ENCODE data around the gene RTP1. TPM values are rescaled to one million over a fixed set of nuclear protein-coding genes. Genes with fewer than 3 reads are reported as not detected.

Gene RTP1
- total RNA-seq, 2 donors from 2014 or later = 0.88 TPM; not detected in 1

GRCh38 chr3:187161556-187161955 lies 35.7 kb upstream of the RTP1 start:
- peaks cover 18% of the 10 kb centered on the region for H3K4me1 Mint-ChIP-seq
- H3K9ac ChIP-seq (ENCODE audit: extremely low read depth, low read length, poor library complexity, severe bottlenecking) = no peak overlapping the region
- H3K27me3 Mint-ChIP-seq (ENCODE audit: insufficient read depth) = no peaks in the 10 kb centered on the region
- H3K4me3 Mint-ChIP-seq = no peak overlapping the region
- no peaks in the 10 kb centered on the region for H3K36me3 ChIP-seq (ENCODE audit: control insufficient read depth, insufficient read depth, low read length)
- DNase-seq = no peak
- peaks cover 13% of the 10 kb centered on the region for H3K9me3 Mint-ChIP-seq
- no peak overlapping the region for H3K4me3 ChIP-seq (ENCODE audit: low read length)
- H3K27me3 ChIP-seq (ENCODE audit: control insufficient read depth, insufficient read depth, low read length, poor library complexity, severe bottlenecking) = no peaks in the 10 kb centered on the region
- peak; percentile 55 for TF ChIP-seq CTCF (conservative IDR thresholded peaks at IDR 0.05)
- peaks cover 16% of the 10 kb centered on the region for H3K9me3 ChIP-seq (ENCODE audit: control insufficient read depth, low read length)
- no peak overlapping the region for H3K27ac ChIP-seq (ENCODE audit: low read depth, low read length)
- no peak overlapping the region for H3K27ac Mint-ChIP-seq
- H3K36me3 Mint-ChIP-seq (ENCODE audit: low read depth) = peaks cover 6% of the 10 kb centered on the region
- no peaks in the 10 kb centered on the region for H3K4me1 ChIP-seq (ENCODE audit: control insufficient read depth, insufficient read depth, low read length)

- H3K27ac ChIP-seq (ENCODE audit: low read depth, low read length) = no peak overlapping the region
- Mint-ChIP-seq H3K4me3 (no peak overlapping the region), H3K9me3 (peaks cover 16% of the 10 kb centered on the region), H3K4me1 (peaks cover 18% of the 10 kb centered on the region), H3K36me3 (ENCODE audit: low read depth) (peaks cover 6% of the 10 kb centered on the region), H3K27ac (no peak overlapping the region), H3K27me3 (ENCODE audit: insufficient read depth) (no peaks in the 10 kb centered on the region)
- no peaks in the 10 kb centered on the region for H3K36me3 ChIP-seq (ENCODE audit: control insufficient read depth, insufficient read depth, low read length)
- H3K4me1 ChIP-seq (ENCODE audit: control insufficient read depth, insufficient read depth, low read length) = no peaks in the 10 kb centered on the region
- H3K9ac ChIP-seq (ENCODE audit: extremely low read depth, low read length, poor library complexity, severe bottlenecking) = no peak overlapping the region
- H3K4me3 ChIP-seq (ENCODE audit: low read length) = no peak overlapping the region
- H3K9me3 ChIP-seq (ENCODE audit: control insufficient read depth, low read length) = peaks cover 16% of the 10 kb centered on the region
- no peak for TF ChIP-seq CTCF (conservative IDR thresholded peaks at IDR 0.05)
- 66 to 82% methylated on average over 3 to 6 of the region's 6 CpGs for WGBS, 2 experiments (ENCODE audit: insufficient coverage in 1 of 2, insufficient read length in 1 of 2)
- H3K27me3 ChIP-seq (ENCODE audit: control insufficient read depth, insufficient read depth, low read length, poor library complexity, severe bottlenecking) = no peaks in the 10 kb centered on the region
- no peak for DNase-seq
Observed at GRCh38 chr3:187162265-187162953, 34.9 kb upstream of the RTP1 start.

- H3K36me3 Mint-ChIP-seq (ENCODE audit: low read depth) = no peaks in the 10 kb centered on the region
- Histone ChIP-seq H3K9ac (ENCODE audit: extremely low read depth, low read length, poor library complexity, severe bottlenecking) (no peak overlapping the region), H3K36me3 (ENCODE audit: control insufficient read depth, insufficient read depth, low read length) (no peaks in the 10 kb centered on the region), H3K9me3 (ENCODE audit: control insufficient read depth, low read length) (peaks cover 2% of the 10 kb centered on the region), H3K4me1 (ENCODE audit: control insufficient read depth, insufficient read depth, low read length) (no peaks in the 10 kb centered on the region), H3K4me3 (ENCODE audit: low read length) (no peak overlapping the region), H3K27ac (ENCODE audit: low read depth, low read length) (no peak overlapping the region), H3K27me3 (ENCODE audit: control insufficient read depth, insufficient read depth, low read length, poor library complexity, severe bottlenecking) (no peaks in the 10 kb centered on the region)
- no peak overlapping the region for H3K27ac Mint-ChIP-seq
- H3K9me3 Mint-ChIP-seq = peaks cover 3% of the 10 kb centered on the region
- TF ChIP-seq CTCF (conservative IDR thresholded peaks at IDR 0.05) = peak; percentile 89
- 0 to 2% methylated on average over 1 to 3 of the region's 3 CpGs for WGBS, 2 experiments (ENCODE audit: insufficient coverage in 1 of 2, insufficient read length in 1 of 2)
- no peak overlapping the region for H3K4me3 Mint-ChIP-seq
- peaks cover 18% of the 10 kb centered on the region for H3K4me1 Mint-ChIP-seq
- peak; percentile 81 for DNase-seq
- no peaks in the 10 kb centered on the region for H3K27me3 Mint-ChIP-seq (ENCODE audit: insufficient read depth)
Observed at GRCh38 chr3:187165144-187165543, 32.1 kb upstream of the RTP1 start.

Measured in endodermal cell (in vitro differentiated cells).